CD1c-positive myeloid dendritic cell (primary cell): ENCODE results near the gene ABI1.
"Not testable (repeated sequence)": the region's sequence is repeated elsewhere in the genome, so short reads cannot be mapped to it uniquely, and the experiment has no call there.

Source experiments
- DNase-seq: peaks from one replicate; pipeline ENCODE4 v3.0.0-alpha.2; 2016; ENCODE audit errors: extremely low spot score

The ABI1 gene

GRCh38 chr10:26860443-26861204, at the start of gene ABI1:
ABI1 (minus strand) TSS chr10:26860958; CDS start chr10:26860863, 95 bp downstream.
- DNase-seq = peak; percentile 100

DNA sequence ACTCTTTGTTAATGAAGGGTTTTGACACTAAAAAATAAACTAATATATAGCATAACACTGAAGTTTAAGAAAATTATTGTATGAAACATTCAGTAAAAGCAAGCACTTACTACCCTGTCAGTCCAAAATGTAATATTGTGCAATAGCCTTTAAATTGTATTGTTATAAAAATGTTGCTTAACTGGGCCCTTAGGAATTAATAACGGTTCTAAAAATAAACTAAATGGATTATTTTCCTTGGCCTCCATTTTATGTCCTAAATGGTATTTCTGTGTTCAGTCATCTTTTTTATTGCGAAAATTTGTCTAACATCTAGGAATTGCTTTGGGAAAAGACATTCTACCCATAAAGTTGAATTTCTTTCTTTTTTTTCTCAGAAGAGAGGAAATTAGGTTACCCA, 49.0 kb upstream of the ABI1 start:
- no peak for DNase-seq

GRCh38 chr10:26905253-26905781, 44.6 kb upstream of the ABI1 start:
- not testable (repeated sequence) for DNase-seq

DNA sequence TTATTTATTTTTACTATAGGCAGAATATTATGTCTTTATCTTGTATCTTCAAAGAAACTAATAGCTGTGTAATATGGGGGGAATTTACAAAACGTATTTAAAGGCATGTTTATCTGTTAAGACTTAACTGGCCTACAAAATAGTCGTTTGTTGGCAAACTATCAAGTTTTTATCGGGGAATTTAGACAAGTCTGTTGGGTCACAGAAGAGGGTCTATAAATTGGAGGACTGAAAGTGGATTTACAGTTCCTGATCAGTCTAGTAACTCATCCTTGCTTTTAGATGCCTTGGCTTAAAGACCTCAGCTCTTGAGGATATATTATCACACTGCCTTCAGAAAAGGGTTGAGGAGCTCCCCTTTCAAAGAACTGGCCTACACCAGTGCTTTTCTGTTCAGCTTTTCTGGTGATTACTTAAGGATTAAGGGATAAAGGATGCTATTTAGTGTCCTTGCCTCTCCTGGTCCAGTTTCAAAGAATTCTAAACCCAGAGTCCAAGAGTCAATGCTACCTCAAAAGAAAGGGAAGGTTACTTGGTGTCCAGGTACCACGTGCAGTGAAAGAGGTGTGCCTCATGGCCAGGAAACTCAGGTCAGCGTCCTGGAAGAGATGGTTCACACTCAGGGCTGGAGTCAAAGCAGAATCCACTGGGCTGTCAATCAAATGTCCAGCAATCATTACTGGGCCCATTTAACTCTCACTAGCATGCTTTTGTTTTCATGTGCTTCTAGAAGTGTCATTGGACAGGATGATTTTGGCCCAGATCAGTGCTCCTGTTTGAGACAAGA, 42.9 kb upstream of the ABI1 start:
- DNase-seq = no peak

DNA sequence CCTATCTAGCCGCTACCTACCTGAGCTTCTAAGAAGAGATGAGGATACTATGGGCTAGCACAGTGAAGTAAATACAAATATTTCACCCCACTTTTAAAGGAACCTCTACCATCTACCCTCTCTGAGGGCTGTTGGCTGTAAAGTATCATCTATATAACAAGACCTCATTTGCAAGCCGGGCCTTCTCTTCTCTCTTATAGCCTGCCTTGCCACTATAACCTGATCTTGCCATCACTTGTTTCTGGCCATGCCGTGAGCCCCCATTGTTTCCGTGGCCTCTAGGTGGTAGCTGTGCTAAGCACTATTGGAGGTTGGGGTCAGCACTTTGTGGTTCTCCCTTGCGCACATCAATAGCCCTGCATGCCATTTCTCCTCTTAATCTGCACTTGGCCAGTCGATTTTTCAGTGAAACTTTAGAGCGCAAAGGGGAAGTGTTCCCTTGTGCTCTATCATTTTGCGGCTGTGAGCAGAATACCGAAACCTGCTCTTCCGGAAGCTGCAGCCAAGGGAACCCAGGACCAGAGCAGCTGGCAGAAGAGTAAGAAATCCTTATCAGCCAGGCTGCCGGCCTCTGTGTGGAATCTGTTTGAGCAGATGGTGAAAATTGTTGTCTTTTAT, 31.7 kb upstream of the ABI1 start:
- DNase-seq = peak; percentile 11

GRCh38 chr10:26890956-26891355, 30.2 kb upstream of the ABI1 start:
- peak; percentile 68 for DNase-seq

GRCh38 chr10:26887611-26888215, 27.0 kb upstream of the ABI1 start:
- DNase-seq = no peak

GRCh38 chr10:26881600-26882331, 21.0 kb upstream of the ABI1 start:
- DNase-seq = peak; percentile 74

GRCh38 chr10:26879744-26880143, 19.0 kb upstream of the ABI1 start:
- DNase-seq = no peak

DNA sequence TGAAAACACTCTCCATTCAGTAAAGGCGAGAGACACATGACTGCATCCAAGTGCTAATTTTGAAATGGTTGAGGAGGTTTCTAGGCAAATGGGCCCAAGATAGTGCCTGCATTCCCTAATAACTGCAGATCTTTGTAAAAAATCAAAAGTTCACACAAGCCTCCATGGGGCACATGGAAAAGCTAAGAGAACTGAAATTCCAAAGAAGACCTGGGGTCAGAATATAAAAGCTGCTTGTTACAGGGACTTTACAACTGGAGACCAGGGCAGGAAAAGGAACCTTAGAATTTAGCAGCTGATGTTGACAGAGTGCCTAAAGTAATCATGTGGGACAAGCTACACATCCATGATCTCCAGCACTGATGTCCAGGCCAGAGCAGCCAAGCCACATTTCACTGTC, 10.0 kb upstream of the ABI1 start:
- DNase-seq = no peak

DNA sequence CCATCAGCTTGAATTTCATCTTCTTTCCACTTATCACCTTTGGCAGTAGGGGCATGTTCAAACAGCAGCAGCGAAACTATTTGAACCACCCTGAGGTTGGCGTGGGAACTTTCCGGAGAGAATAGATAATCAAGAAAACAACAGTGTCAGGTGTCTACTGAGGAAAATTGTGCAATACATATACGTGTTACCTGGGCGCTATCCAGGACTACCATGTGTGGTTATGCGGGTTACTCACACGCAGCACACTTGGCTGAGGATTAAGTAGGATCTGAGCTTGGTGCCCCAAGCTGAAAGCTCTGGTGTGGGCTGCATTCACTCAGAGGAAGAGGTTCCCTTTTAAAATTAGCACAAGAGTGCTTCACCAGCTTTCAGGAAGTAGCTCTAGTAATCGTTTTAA, 8.8 kb upstream of the ABI1 start:
- DNase-seq = peak; percentile 66

- DNase-seq = peak; percentile 47
Observed at GRCh38 chr10:26863351-26864076, 2.8 kb upstream of the ABI1 start.

DNA sequence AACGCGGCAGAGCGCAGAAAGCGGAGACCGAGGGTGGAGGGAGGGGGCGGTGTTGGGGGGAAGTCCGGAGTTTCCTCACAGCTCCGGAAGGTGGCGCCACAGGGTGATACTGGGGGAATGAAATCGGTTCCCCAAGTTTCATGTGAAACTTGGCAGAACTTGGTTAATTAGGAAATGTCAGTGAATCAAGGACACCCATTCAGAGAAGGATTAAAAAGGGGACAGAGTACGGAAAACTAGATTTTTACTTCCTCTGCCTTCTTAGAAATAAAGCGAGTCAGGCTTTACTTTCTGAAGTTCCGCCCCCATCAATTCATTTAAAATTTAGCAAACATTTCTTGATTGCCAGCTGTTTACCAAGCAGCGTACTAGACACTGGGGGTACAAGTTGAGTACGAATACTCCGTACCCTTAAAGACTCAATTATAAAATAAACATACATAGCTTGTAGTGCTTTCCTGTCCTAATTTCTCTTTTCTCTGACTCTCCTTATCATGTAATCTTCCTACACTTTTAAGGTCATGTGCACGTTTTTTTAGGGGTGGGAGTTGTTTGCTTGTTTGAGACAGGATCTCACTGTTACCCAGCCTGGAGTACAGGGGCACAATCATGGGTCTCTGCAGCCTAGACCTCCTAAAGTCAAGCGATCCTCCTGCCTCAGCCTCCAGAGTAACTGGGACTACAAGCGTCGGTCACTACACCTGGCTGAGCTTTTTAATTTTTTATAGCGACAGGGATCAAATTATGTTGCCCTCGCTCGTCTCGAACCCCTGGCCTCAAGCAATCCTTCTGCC, 644 bp upstream of the ABI1 start:
- DNase-seq = no peak

DNA sequence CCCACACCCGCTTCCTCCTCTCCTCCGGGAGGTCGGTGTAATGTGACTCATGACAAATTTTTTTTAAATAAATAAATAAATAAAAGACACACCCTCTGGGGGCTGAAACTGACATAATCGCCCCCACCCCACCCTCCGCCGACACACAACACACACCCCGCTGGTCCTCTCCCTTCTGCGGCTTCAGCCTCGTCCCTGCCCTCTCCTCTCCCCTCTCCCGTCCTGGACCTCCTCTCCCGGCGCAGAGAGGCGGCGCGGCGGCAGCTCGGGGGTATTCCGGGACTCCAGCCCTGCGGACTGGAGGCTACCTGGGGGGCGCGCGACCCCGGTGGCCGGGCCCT, 686 bp downstream of the ABI1 start:
- DNase-seq = peak; percentile 72

- no peak for DNase-seq
Observed at GRCh38 chr10:26859241-26860101, 1.3 kb downstream of the ABI1 start.

- no peak for DNase-seq
Observed at GRCh38 chr10:26858707-26859034, 2.1 kb downstream of the ABI1 start.

- DNase-seq = peak; percentile 40
Observed at GRCh38 chr10:26857991-26858706, 2.6 kb downstream of the ABI1 start.

DNA sequence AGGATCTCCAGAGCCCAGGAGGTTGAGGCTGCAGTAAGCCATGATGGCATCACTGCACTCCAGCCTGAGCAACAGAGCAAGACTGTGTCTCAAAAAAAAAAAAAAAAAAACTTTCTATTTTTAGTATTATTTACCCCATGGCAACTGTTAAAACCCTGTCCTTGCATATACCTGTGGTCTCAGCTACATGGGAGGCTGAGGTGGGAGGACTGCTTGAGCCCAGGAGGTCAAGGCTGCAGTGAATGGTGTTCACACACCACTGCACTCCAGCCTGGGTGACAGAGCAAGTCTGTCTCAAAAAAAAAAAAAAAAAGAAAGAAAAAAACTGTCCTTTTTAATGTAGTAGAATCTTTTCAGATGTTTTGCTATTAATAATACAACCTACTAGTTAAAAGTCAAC, 3.2 kb downstream of the ABI1 start:
- not testable (repeated sequence) for DNase-seq
